ENCODE measurements around the gene DGLUCY.
A peak's percentile ranks its signal among the peaks of the same experiment; 100 is the strongest.

The DGLUCY gene

GRCh38 chr14:91144425-91145145, 30.7 kb downstream of the DGLUCY start:
- no peak overlapping the region for H3K4me3 ChIP-seq (replicated peaks; ENCODE audit: low read depth, low read length)
- peak; percentile 39 for DNase-seq (ENCODE audit: extremely low read depth, low read depth)
- TF ChIP-seq, protein P1, sequence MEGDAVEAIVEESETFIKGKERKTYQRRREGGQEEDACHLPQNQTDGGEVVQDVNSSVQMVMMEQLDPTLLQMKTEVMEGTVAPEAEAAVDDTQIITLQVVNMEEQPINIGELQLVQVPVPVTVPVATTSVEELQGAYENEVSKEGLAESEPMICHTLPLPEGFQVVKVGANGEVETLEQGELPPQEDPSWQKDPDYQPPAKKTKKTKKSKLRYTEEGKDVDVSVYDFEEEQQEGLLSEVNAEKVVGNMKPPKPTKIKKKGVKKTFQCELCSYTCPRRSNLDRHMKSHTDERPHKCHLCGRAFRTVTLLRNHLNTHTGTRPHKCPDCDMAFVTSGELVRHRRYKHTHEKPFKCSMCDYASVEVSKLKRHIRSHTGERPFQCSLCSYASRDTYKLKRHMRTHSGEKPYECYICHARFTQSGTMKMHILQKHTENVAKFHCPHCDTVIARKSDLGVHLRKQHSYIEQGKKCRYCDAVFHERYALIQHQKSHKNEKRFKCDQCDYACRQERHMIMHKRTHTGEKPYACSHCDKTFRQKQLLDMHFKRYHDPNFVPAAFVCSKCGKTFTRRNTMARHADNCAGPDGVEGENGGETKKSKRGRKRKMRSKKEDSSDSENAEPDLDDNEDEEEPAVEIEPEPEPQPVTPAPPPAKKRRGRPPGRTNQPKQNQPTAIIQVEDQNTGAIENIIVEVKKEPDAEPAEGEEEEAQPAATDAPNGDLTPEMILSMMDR (IDR thresholded peaks at IDR 0.05; ENCODE audit: low read depth, low read length, missing control alignments) = no peak

DNA sequence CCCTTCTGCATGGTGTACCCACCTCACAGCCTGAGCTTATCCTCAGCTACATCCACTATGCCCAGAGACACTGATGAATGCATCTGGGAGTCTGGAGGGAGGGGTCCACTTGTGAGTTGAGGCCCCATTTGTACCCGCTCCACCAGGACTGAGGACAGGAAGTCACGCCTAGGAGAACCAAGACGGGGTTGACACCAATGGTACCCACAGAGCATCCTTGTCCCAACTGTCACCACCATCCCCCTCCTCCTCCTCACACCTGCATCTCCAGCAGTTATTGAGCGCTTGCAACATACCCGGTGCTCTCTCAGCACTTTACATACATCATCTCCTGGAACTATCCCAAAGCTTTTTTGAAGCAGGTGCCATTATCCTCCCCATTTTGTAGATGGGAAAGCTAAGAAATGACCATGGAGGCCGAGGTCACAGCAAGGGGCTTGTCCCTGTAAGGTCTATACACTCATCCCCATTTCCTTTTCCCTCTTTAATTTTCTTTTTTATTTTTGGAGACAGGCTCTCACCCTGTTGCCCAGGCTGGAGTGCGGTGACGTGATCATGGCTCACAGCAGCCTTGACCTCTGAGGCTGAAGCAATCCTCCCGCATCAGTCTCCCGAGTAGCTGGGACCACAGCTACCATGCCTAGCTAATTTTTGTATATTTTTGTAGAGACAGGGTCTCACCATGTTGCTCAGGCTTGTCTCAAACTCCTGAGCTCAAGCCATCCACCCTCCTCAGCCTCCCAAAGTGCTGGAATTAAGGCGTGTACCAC, 31.7 kb downstream of the DGLUCY start:
- TF ChIP-seq, protein P1 (IDR thresholded peaks at IDR 0.05; ENCODE audit: low read depth, low read length, missing control alignments) = no peak
- no peak overlapping the region for H3K4me3 ChIP-seq (replicated peaks; ENCODE audit: low read depth, low read length)
- no peak for DNase-seq (ENCODE audit: extremely low read depth, low read depth)

GRCh38 chr14:91146661-91147060, 32.8 kb downstream of the DGLUCY start:
- no peak for DNase-seq (ENCODE audit: extremely low read depth, low read depth)
- TF ChIP-seq, protein P1 (IDR thresholded peaks at IDR 0.05; ENCODE audit: low read depth, low read length, missing control alignments) = no peak
- H3K4me3 ChIP-seq (replicated peaks; ENCODE audit: low read depth, low read length) = no peak overlapping the region

DNA sequence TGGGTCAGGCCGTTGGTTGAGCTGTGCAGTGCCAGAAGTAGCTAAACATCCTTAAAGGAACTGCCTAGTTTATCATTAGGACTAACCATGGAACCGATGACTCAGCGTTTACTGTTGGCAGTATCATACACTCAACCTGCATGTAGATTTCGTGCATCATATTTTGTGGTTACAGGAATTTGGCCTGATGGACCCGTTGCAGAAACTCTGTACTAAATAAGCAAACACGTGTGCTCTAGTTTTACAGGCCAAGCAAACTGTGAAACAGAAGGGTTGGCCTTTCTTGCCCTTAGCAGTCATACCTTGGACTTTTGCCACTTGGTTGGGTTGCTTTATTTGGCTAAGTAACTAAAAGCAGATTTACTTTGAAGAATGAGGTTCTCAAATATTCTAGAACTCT, 35.6 kb downstream of the DGLUCY start:
- H3K4me3 ChIP-seq (replicated peaks; ENCODE audit: low read depth, low read length) = no peak overlapping the region
- TF ChIP-seq, protein P1 (IDR thresholded peaks at IDR 0.05; ENCODE audit: low read depth, low read length, missing control alignments) = no peak
- peak; percentile 99 for DNase-seq (ENCODE audit: extremely low read depth, low read depth)

- TF ChIP-seq, protein P1 (IDR thresholded peaks at IDR 0.05; ENCODE audit: low read depth, low read length, missing control alignments) = no peak
- no peak overlapping the region for H3K4me3 ChIP-seq (replicated peaks; ENCODE audit: low read depth, low read length)
- DNase-seq (ENCODE audit: extremely low read depth, low read depth) = no peak
Measured at GRCh38 chr14:91152499-91152898, 38.6 kb downstream of the DGLUCY start.

DNA sequence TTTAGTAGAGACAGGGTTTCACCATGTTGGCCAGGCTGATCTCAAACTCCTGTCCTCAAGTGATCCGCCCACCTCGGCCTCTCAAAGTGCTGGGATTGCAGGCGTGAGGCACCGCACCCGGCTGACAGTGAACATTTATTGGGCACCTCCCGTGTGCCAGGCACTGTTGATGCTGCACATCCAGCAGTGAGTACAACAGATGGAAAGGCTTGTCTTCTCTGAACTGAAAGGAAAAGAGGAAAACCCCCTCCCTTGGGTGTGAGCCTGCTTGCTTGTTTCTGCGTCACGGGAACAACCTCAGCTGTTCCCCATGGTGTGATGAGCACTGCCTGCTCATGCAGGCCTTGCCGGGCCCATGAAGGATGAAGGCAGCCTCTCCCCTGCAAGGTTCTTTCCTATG, 39.5 kb downstream of the DGLUCY start:
- TF ChIP-seq, protein P1 (IDR thresholded peaks at IDR 0.05; ENCODE audit: low read depth, low read length, missing control alignments) = no peak
- no peak for DNase-seq (ENCODE audit: extremely low read depth, low read depth)

More for the DNA sequence above, 39.5 kb downstream of the DGLUCY start:
- H3K4me3 ChIP-seq (replicated peaks; ENCODE audit: low read depth, low read length) = no peak overlapping the region

Measured in HFF-Myc (cell line).